ENCODE results near the gene YTHDF2.

Gene YTHDF2

GRCh38 chr1:28803662-28804061, 66.9 kb downstream of the YTHDF2 start:
- DNase-seq, result no peak

GRCh38 chr1:28804071-28804470, 67.3 kb downstream of the YTHDF2 start:
- no peak for DNase-seq

GRCh38 chr1:28807046-28807445, 70.3 kb downstream of the YTHDF2 start:
- peak; percentile 89 for DNase-seq

- DNase-seq, result no peak
Measured at GRCh38 chr1:28807986-28808385, 71.2 kb downstream of the YTHDF2 start.

GRCh38 chr1:28811369-28811765, 74.6 kb downstream of the YTHDF2 start:
- no peak for DNase-seq

GRCh38 chr1:28811766-28812668, 75.3 kb downstream of the YTHDF2 start, which contains the start of gene OPRD1:
OPRD1 (plus strand) TSS chr1:28812170; CDS start chr1:28812384, 214 bp downstream.
- DNase-seq, result no peak

- DNase-seq, result no peak
Measured at GRCh38 chr1:28812669-28813468, 76.1 kb downstream of the YTHDF2 start.

- no peak for DNase-seq
Measured at GRCh38 chr1:28813931-28814465, 77.3 kb downstream of the YTHDF2 start.

- DNase-seq, result no peak
Measured at GRCh38 chr1:28815533-28816185, 78.9 kb downstream of the YTHDF2 start.

GRCh38 chr1:28817133-28817532, 80.4 kb downstream of the YTHDF2 start:
- no peak for DNase-seq

- no peak for DNase-seq
Measured at GRCh38 chr1:28819020-28819419, 82.3 kb downstream of the YTHDF2 start.
